GM10266 (cell line): ENCODE measurements around the gene DCTPP1.
A peak's percentile ranks its signal among the peaks of the same experiment; 100 is the strongest.

Experiments
- DNase-seq: peaks from one replicate; pipeline ENCODE4 v3.0.0; 2012; ENCODE audit errors: extremely low spot score
- TF ChIP-seq, protein P1 (sequence below): IDR thresholded peaks from 2 replicates; pipeline ENCODE4 v1.5.1; 2012; ENCODE audit warnings: mild to moderate bottlenecking, low read depth; ENCODE audit not compliant: control insufficient read depth, insufficient read depth; ENCODE audit errors: missing control alignments

Gene DCTPP1

DNA sequence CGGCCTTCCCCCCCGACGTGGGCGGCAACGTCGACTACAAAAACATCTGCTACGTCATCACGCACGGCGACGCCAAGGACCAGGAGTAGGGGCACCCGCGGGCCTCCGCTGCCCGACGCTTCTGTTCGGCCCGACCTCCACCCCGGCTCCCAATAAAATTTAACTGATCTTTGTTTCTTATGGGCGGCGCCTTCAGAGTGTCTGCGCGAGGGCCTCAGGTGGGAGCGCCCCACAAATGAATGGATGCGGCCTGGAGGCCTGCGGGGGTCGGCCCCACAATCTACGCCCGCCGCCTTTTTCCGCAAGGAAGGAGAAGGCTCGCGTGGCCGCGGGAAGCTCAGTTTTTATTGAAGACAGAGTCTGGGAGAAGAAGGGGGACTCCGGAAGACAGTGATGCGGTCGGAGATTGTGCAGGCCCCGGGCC is 52.0 kb downstream of the DCTPP1 start:
- DNase-seq: peak; percentile 77
- TF ChIP-seq, protein P1, sequence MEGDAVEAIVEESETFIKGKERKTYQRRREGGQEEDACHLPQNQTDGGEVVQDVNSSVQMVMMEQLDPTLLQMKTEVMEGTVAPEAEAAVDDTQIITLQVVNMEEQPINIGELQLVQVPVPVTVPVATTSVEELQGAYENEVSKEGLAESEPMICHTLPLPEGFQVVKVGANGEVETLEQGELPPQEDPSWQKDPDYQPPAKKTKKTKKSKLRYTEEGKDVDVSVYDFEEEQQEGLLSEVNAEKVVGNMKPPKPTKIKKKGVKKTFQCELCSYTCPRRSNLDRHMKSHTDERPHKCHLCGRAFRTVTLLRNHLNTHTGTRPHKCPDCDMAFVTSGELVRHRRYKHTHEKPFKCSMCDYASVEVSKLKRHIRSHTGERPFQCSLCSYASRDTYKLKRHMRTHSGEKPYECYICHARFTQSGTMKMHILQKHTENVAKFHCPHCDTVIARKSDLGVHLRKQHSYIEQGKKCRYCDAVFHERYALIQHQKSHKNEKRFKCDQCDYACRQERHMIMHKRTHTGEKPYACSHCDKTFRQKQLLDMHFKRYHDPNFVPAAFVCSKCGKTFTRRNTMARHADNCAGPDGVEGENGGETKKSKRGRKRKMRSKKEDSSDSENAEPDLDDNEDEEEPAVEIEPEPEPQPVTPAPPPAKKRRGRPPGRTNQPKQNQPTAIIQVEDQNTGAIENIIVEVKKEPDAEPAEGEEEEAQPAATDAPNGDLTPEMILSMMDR: no peak

- TF ChIP-seq, protein P1: no peak
- DNase-seq: no peak
Measured at GRCh38 chr16:30377050-30377811, 52.6 kb downstream of the DCTPP1 start.

GRCh38 chr16:30376461-30376902 is 53.3 kb downstream of the DCTPP1 start:
- DNase-seq: no peak
- TF ChIP-seq, protein P1: no peak

GRCh38 chr16:30375864-30376263 is 54.0 kb downstream of the DCTPP1 start:
- TF ChIP-seq, protein P1: no peak
- DNase-seq: no peak

GRCh38 chr16:30374538-30374937 is 55.3 kb downstream of the DCTPP1 start, which contains the start of gene MYL11:
MYL11 (plus strand) TSS chr16:30374802; CDS start chr16:30374858, 56 bp downstream.
- TF ChIP-seq, protein P1: no peak
- DNase-seq: no peak
